ENCODE results near the gene RPTOR.
A peak's percentile ranks its signal among the peaks of the same experiment; 100 is the strongest.
"Not testable (repeated sequence)": the region's sequence is repeated elsewhere in the genome, so short reads cannot be mapped to it uniquely, and the experiment has no call there.

Gene RPTOR

GRCh38 chr17:80751070-80751945, 206.7 kb downstream of the RPTOR start:
- no peak for DNase-seq

GRCh38 chr17:80751946-80752581, 207.4 kb downstream of the RPTOR start:
- no peak for DNase-seq

GRCh38 chr17:80753685-80754345, 209.2 kb downstream of the RPTOR start:
- no peak for DNase-seq

DNA sequence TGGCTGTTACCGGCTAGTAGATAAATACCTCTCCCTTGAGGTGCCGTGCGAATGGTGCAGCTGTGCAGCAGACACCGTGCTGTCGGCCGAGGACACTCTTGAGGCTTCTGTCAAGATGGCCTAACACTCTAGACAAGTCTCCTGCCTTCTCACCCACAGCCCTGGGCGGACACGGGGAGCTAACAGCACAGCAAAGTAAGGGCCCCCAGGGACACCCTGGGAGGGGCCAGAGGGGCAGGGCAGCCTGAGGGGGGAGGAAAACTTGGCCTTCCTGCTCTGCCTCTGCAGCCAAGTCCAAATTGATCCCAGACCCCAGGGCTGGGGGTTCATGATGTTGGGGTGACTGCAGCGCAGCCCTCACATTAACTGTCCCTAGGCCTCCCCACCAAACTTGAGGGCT, 210.2 kb downstream of the RPTOR start:
- DNase-seq: no peak

DNA sequence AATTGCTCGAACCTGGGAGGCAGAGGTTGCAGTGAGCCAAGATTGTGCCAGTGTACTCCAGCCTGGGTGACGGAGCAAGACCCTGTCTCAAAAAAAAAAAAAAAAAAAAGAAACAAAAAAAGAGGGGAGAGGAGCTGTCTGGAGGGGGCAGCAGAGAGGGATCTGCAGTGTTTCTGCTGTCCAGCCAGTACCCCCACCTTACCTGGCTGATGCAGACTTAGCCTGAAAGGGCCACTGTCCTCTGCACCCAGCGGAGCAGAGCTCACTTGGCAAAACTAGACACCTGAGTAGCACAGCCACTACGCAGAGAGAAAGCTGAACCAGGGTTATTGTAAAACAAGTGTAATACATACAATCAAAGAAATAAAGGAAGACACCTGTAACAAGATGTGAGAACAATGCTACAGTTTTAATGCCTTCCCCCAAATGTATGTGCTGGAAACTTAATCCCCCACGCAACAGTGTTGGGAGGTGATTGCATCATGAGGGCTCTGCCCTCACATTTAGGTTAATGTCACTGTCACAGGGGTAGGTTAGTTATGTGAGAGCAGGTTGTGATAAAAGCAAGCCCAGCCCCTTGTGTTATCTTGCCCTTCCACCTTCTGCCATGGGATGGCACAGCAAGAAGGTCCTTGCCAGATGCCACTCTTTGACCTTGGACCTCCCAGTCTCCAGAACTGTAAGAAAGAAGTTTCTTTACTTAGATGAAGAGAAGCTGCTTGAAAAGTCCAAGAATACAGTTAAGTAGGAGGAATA, 211.2 kb downstream of the RPTOR start:
- no peak for DNase-seq

DNA sequence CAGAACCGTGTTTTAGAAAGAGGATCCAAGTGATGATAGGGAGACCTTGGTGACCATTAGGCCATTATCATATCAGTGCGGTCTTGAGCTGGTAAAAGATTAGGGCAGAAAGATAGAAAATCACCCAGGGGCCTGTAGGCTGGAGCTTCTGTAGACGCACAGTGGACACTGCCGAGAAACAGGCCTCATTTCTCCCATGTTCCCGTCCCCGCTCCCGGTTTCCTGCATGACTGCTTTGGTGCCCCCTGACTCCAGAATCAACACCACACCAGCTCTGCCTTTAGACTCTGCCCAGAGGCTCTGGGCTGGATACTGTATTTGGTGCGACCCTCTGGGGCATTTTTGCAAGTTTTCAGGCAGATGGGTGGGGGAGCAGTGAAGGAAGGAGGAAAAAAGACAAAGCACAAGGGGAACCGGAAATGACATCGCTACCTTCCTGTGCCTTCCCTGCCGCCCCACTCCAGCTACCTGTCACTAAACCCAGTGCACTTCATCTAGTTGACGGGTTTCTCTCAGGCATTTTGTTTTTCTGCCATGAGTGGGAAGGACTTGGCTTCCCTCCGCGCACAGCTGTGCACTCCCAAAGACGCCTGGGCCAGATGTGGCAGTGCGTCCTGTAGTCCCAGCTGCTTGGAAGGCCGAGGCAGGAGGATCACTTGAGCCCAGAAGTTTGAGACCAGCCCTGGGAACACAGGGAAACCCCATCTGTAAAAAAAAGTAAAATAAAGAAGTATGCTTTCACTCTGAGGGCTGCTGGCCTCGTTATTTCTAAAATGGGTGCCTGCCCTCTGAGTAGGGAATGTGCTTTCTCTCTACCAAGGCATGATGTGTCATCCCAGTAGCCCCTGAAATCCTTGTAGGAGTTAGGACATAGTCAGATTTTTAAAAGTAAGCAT, 214.1 kb downstream of the RPTOR start:
- DNase-seq: no peak

GRCh38 chr17:80759377-80759673, 214.7 kb downstream of the RPTOR start:
- DNase-seq: no peak

- peak; percentile 72 for DNase-seq
Observed at GRCh38 chr17:80760511-80760911, 215.9 kb downstream of the RPTOR start.

DNA sequence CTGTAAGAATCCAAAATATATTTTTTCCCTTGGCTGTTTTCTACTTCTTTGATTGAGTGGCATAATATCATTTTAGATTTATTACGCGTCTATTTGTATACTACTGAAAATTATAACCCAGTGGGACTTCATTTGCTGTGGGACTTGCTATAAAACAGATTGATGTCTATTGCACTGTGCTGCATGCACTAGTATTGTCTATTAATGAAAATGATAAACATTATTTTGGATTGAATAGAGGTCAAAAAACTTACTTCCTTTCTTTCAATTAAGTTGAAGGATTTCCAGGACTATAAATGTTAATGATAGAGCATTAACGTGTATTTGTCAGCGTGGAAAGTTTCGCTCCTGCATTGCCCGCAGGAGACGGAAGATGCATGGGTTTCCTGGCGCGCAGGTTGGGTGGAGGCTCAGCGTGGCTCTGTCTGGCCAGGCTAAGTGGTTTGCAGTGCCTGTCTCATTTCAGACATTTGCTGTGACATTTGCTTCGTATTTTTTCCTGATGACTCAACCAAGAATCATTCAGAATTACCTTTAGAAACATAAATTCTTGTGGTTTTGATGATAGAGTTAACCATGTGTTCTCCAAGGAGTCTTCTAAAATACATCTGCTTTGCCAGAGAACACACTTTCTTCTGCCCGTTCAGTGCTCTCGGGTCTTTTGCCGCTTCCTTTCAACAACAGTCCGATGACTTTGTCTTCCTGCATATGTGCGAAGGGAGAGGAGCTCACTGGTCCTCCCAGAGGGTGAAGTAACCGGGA, 216.7 kb downstream of the RPTOR start:
- DNase-seq: no peak

DNA sequence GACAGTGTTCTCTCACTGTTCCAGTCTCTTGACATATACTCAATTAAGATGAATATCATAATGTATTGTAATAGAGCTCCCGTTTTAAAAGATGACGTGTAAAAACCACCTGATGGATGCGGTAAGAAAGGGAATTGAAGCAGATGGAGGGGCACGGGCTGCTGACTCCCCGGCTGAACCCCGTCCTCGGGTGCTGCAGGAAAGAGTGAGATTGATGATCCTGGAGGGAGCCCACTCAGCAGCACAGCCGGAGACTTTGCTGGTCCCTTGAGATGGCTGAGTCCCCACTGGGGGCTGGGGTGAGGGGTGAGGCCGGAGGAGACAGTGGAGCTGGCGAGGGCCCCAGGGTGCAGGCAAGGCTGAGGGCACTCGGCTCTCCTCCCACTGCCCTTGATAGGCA, 217.4 kb downstream of the RPTOR start:
- DNase-seq: no peak

DNA sequence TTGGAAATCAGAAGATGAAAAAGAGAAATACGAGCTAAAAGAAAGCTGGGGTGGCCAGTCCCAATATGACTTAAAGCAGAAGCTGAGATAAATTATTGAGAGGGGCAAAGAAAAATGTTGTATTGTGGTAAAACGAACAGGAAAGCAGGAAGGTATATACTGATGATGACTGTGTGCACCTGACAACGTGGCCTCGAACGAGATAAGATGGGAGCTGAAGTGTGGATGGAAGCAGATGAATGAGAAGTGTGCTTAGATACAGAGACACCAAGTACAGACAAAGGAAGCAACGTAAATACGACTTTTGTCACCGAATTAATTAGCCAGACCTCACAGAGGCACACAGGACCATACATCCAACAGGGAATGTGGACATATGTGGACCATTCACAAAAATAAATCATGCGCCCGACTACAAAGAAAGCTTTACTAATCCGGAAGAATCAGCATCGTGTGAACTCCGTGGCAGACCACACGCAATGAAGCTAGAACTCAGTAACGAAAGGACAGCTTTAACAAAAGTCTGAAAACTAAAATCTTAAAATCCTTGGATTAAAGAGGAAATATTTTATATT, 218.7 kb downstream of the RPTOR start:
- no peak for DNase-seq

DNA sequence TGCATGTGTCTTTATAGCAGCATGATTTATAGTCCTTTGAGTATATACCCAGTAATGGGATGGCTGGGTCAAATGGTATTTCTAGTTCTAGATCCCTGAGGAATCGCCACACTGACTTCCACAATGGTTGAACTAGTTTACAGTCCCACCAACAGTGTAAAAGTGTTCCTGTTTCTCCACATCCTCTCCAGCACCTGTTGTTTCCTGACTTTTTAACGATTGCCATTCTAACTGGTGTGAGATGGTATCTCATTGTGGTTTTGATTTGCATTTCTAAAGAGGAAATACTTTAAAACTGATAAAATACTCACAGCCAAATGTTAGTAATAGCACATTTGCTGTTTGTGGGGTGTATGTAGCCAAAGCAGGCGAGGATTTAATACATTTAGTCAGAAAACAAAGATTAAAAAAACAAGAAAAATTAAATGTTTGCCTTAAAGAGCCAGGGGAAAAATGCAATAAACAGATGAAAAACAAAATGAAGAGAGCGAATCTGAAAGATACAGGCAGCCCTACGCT, 220.0 kb downstream of the RPTOR start:
- DNase-seq: not testable (repeated sequence)

- DNase-seq: no peak
Observed at GRCh38 chr17:80765241-80765961, 220.8 kb downstream of the RPTOR start.

GRCh38 chr17:80766290-80766855, 221.7 kb downstream of the RPTOR start:
- no peak for DNase-seq

GRCh38 chr17:80768389-80768788, 223.8 kb downstream of the RPTOR start:
- DNase-seq: no peak

DNA sequence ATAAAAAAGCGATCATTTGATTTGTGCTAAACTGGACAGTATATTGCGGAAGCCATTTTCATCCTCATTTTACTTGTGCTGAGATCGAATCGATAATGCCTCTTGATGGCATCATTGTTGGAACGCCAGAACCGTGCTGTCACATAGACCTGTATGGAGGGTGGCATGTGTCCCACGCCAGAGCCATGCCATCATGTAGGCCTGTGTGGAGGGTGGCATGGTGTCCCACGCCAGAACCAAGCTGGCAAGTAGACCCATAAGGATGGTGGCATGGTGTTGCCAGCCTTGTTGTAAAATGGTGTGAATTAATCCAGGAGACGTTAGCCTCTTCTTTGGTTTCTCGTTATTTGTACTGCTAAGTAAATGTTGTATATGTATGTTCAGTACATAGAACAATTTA, 224.3 kb downstream of the RPTOR start:
- no peak for DNase-seq

DNA sequence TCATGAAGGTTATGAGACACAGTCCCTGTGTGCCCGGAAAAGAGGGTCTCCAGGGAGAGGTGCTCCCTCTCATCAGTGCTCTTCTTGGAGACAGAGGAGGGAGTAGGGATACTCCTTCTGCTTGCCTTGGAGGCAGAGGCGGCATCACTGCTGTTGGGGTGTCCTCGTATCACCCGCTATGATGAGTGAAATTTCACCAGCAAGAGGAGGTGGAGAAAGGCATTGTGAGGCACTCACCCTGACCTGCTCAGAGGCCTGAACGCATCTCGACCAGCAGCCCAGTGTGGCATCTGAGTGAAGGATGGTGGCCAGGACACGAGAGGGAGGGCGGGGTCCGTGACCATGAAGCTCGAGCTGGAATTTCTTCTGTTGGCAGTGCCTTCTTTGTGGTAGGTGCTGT, 224.9 kb downstream of the RPTOR start:
- no peak for DNase-seq

- no peak for DNase-seq
Observed at GRCh38 chr17:80769936-80770625, 225.4 kb downstream of the RPTOR start.

Data from NCI-H1694 (cell line).